GM19099 (cell line): ENCODE measurements around the gene IGF2R.

ENCODE experiments used
- POLR2A ChIP-seq: IDR thresholded peaks from 3 replicates; pipeline ENCODE4 v1.6.1; 2011; ENCODE audit warnings: low read depth; ENCODE audit not compliant: insufficient read length; ENCODE audit errors: extremely low read depth

IGF2R gene

DNA sequence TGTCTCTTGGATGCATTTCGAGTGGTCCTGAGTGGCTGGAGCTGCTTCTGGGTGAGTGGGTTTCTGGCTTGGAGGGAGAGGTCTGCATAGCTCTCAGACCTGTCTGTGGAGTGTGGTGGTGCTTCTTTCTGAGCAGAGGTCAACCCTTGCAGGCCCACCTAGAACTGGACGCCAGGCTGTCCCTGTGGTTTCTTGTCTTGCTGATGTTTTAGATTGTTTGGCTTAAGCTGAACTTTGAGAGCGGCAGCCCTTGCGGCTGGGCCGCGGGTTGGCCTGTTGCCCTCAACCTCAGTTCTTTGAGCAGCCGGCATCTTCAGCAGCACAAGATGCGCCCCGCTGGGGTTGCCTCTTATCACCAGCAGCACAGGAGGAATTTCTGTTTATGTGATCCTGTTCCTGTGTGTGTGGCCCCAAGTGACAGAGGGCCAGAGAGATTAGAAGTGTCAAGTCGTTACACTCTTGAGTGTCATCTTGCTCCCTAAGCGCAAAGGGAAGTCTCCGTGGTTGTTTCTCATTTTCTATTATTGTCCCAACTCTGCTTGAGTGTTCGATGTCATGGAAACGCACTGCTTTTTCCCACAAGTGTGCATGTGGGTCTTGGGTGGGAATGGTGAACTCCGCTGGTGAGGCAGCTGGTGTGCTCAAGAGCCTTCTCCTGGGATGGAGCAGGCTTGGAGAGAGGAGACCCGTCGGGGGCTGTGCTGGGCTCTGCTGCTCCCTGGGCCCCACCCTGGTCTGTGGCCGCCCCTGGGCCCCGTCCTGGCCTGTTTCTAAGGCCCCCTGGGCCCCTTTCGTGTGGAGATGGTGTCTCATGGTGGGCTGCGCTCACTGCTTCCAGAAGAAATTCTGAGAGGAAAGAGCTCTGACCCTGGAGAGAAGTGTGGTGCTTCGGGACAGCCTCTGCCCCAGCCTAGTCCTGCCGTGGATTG lies 132.7 kb downstream of the IGF2R start:
- no peak for TF ChIP-seq POLR2A

DNA sequence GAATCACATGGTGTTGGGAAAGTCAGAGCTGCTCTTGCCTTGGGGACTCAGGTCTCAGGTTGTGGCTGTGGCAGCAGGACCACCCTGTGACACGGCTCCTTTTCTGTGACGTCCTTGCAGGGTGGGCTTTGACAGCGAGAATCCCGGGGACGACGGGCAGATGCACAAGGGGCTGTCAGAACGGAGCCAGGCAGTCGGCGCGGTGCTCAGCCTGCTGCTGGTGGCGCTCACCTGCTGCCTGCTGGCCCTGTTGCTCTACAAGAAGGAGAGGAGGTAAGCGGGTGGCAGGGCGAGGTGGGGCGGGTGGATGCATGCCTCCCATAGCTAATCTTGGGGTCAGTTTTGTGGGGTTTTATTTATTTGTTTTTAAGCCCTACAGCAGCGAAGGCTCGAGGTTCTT lies 133.5 kb downstream of the IGF2R start:
- TF ChIP-seq POLR2A, result no peak

- TF ChIP-seq POLR2A, result no peak
Observed at GRCh38 chr6:160102956-160103824, 134.3 kb downstream of the IGF2R start.

GRCh38 chr6:160103825-160104100 lies 134.9 kb downstream of the IGF2R start:
- no peak for TF ChIP-seq POLR2A

DNA sequence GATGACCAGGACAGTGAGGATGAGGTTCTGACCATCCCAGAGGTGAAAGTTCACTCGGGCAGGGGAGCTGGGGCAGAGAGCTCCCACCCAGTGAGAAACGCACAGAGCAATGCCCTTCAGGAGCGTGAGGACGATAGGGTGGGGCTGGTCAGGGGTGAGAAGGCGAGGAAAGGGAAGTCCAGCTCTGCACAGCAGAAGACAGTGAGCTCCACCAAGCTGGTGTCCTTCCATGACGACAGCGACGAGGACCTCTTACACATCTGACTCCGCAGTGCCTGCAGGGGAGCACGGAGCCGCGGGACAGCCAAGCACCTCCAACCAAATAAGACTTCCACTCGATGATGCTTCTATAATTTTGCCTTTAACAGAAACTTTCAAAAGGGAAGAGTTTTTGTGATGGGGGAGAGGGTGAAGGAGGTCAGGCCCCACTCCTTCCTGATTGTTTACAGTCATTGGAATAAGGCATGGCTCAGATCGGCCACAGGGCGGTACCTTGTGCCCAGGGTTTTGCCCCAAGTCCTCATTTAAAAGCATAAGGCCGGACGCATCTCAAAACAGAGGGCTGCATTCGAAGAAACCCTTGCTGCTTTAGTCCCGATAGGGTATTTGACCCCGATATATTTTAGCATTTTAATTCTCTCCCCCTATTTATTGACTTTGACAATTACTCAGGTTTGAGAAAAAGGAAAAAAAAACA lies 136.1 kb downstream of the IGF2R start:
- no peak for TF ChIP-seq POLR2A

DNA sequence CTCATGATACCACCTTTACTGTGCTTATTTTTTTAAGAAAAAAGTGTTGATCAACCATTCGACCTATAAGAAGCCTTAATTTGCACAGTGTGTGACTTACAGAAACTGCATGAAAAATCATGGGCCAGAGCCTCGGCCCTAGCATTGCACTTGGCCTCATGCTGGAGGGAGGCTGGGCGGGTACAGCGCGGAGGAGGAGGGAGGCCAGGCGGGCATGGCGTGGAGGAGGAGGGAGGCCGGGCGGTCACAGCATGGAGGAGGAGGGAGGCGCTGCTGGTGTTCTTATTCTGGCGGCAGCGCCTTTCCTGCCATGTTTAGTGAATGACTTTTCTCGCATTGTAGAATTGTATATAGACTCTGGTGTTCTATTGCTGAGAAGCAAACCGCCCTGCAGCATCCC lies 137.1 kb downstream of the IGF2R start:
- no peak for TF ChIP-seq POLR2A

- no peak for TF ChIP-seq POLR2A
Observed at GRCh38 chr6:160106701-160107100, 137.8 kb downstream of the IGF2R start.

GRCh38 chr6:160108077-160108476 lies 139.2 kb downstream of the IGF2R start:
- no peak for TF ChIP-seq POLR2A

- no peak for TF ChIP-seq POLR2A
Observed at GRCh38 chr6:160110586-160111123, 141.8 kb downstream of the IGF2R start.

GRCh38 chr6:160111806-160112205 lies 142.9 kb downstream of the IGF2R start:
- no peak for TF ChIP-seq POLR2A

DNA sequence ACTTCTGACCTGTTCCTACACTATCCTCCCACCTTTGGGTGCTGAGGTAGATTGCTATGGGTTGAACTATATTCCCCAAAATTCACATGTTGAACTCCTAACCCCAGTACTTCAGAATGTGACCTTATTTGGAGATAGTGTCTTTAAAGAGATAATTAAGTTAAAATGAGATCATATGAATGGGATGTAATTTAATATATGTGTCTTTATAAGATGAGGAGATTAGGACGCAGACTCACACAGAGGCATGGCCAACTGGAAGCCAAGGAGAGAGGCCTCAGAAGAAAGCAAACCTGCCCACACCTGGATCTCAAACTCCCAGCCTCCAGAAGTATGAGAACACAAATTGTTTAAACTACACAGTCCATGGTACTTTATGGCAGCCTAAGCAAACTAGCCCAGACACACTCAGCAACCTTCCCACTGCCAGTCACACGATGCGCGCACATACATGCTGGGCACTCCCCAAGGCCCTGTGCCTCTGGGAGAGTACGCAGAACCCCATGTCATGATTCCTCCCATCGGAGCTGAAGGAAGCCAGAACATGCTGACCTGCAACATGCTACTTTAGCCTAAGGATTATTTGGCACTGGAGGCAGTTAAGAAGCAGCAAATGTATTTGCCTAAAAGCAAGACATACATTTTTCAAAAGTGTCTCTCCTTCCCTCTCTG lies 143.9 kb downstream of the IGF2R start:
- no peak for TF ChIP-seq POLR2A

DNA sequence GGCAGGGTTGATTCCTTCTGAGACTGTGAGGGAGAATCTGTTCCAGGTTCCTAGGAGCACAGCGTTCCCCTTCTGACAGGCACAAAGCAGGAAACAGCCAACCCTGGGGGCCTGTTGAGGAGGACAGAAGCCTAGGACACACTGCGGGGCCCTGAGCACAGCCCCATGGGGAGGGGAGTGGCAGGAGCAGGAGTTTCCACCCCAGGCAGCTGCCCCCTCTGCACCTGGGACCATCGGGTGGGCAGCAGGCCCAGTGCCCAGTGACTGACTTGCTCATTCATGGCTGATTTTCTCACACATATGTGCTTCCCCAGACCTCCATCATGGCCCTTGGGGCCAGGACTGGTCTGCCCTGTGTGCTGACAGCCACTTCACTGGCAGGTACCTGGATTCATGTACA lies 146.5 kb downstream of the IGF2R start:
- TF ChIP-seq POLR2A, result no peak

DNA sequence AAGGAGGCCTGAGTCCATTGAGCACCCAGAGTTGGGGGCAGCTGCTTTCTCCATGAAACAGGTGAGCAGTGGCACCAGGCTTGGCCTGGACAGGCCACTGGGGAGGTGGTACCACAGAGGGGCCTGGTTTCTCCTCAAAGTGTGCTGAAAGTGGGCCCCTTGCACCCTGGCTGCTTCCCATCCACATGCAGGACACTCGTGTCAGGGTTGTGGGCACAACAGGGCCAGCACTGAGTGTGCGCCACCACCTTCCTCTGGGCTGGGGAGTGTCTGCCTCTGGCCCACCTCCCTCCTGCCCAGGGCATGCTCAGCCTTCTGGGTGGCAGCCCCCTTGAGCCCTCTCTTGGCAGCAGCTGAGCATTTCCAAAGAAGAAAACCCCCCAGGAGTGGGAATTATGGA lies 147.5 kb downstream of the IGF2R start:
- no peak for TF ChIP-seq POLR2A

GRCh38 chr6:160117137-160117536 lies 148.3 kb downstream of the IGF2R start:
- no peak for TF ChIP-seq POLR2A
